Astrocyte (in vitro differentiated cells and primary cell): ENCODE data around the gene LRP11.

Source experiments
- EZH2 ChIP-seq: IDR thresholded peaks from 2 replicates; pipeline ENCODE4 v1.6.1; 2012; ENCODE audit warnings: mild to moderate bottlenecking, low read length, inconsistent platforms; ENCODE audit not compliant: insufficient read depth
- TF ChIP-seq, protein P1 (sequence below): IDR thresholded peaks from 2 replicates; pipeline ENCODE4 v1.5.1; 2011; ENCODE audit warnings: low read depth, mild to moderate bottlenecking, inconsistent platforms, low read length, moderate library complexity; ENCODE audit not compliant: insufficient read depth

DNA sequence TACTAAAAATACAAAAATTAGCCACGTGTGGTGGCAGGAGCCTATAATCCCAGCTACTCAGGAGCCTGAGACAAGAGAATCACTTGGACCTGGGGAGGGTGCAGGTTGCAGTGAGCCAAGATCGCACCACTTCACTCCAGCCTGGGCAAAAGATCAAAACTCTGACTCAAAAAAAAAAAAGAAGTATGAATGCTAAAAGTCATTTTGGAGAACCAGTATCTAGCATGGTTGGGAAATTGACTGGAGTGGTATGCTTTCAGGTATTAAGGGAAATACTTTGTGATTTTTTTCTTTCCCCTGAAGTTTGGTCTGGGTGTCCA, 84.6 kb downstream of the LRP11 start:
- TF ChIP-seq, protein P1, sequence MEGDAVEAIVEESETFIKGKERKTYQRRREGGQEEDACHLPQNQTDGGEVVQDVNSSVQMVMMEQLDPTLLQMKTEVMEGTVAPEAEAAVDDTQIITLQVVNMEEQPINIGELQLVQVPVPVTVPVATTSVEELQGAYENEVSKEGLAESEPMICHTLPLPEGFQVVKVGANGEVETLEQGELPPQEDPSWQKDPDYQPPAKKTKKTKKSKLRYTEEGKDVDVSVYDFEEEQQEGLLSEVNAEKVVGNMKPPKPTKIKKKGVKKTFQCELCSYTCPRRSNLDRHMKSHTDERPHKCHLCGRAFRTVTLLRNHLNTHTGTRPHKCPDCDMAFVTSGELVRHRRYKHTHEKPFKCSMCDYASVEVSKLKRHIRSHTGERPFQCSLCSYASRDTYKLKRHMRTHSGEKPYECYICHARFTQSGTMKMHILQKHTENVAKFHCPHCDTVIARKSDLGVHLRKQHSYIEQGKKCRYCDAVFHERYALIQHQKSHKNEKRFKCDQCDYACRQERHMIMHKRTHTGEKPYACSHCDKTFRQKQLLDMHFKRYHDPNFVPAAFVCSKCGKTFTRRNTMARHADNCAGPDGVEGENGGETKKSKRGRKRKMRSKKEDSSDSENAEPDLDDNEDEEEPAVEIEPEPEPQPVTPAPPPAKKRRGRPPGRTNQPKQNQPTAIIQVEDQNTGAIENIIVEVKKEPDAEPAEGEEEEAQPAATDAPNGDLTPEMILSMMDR, result no peak
- TF ChIP-seq EZH2, result no peak
